Choroid plexus epithelial cell (primary cell): ENCODE data around the gene PCDH8.

Experiments
- DNase-seq: peaks from one replicate; pipeline ENCODE4 v3.0.0-alpha.2; 2010; ENCODE audit warnings: low read depth
- H3K4me3 ChIP-seq: 2 replicates; pipeline ENCODE4 v1.5.1; 2011; ENCODE audit warnings: low read depth, mild to moderate bottlenecking, control low read depth, low read length, moderate library complexity
- TF ChIP-seq, protein P1 (sequence below): conservative IDR thresholded peaks from 2 replicates; pipeline ENCODE4 v1.5.1; 2011; ENCODE audit warnings: low read depth, mild to moderate bottlenecking, control low read depth, inconsistent platforms, low read length, moderate library complexity

Gene PCDH8

DNA sequence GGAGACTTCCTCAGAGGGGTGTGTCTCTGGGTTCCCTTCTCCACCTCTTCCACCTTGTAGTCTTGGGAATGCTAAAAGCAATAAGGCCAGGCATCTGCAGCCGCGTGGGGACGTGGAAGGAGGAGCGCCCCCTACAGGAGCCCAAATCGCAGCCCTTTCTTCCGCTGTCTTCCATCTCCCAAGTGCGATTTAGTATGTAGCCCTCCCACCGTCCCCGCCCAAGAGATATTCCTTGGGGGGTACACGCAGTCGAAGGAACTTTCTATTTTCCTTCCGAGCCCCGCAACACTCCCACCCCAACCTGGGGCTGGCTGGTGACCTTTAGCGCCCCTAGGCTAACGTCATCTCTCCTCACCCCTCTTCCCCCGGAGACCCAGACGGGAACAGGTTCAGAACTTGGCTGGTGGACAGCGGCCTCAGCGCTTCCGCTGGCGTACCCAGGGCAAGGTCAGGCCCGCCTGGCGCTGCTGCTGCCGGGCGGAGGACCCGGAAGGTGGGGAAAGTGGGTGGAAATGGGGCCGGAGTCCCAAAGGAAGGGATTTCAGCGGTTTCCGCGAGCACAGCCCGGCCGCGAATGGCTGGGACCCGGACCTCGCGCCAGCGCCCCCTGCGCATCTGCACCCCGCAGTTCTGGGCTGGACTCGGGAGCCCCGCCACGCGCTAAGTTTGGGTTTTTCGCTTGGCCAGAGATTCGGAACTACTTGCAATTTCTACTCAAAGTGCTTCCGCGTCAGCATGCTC is 2.1 kb upstream of the PCDH8 start:
- peak overlapping the region; percentile 54 for H3K4me3 ChIP-seq
- TF ChIP-seq, protein P1, sequence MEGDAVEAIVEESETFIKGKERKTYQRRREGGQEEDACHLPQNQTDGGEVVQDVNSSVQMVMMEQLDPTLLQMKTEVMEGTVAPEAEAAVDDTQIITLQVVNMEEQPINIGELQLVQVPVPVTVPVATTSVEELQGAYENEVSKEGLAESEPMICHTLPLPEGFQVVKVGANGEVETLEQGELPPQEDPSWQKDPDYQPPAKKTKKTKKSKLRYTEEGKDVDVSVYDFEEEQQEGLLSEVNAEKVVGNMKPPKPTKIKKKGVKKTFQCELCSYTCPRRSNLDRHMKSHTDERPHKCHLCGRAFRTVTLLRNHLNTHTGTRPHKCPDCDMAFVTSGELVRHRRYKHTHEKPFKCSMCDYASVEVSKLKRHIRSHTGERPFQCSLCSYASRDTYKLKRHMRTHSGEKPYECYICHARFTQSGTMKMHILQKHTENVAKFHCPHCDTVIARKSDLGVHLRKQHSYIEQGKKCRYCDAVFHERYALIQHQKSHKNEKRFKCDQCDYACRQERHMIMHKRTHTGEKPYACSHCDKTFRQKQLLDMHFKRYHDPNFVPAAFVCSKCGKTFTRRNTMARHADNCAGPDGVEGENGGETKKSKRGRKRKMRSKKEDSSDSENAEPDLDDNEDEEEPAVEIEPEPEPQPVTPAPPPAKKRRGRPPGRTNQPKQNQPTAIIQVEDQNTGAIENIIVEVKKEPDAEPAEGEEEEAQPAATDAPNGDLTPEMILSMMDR: no peak
- DNase-seq: peak; percentile 27

DNA sequence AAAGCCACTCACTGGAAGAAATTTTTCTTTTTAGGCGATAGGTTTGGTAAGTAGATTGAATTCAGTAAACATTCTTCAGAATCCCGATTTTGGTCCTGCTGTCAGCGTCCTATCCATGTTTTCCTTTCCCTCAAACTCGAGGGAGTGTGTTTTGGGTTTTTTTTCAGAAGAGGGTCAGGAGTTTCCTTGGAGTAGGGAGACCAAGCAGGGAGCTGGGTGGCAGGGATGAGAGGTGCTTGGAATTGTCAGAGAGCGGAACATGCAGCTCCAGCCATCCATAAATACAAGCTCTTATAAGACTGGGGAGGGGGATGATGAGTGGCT is 1.6 kb upstream of the PCDH8 start:
- no peak overlapping the region for H3K4me3 ChIP-seq
- TF ChIP-seq, protein P1: no peak
- no peak for DNase-seq

DNA sequence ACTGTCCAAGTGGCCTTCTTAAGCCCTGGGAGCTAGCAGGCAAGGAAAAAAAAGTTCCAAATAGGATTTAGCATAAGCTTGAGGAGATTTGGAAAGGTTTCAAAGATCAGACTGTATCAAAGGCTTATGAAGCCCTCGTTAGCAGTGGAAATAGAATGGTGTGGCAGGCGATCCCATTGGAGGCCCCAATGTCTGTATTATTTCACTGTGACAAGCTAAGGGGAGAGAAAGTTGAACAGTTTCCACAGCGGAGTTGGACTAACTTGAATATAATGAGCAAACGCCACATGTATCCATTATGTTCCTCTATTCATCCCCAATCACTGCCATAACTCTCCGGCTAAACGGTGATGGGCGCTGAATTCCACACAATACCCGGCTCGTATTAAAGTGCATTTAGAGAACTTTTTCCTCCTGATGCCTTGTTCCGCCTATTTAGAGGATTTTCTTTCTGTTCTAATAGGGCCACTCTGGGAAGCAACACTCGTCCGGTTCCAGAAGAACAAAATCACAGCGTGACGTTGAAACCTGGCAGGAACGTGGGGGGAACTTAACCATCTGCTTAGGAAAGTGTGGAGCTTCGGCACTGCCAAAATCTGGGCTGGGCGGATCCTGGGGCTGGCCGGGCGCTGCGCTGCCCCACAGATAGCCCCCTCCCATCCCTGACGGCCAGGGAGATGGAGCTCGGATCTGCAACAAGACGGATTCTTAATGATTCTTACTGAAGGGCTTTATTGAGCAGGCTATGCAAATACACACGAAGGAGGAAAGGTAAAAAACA is 1.0 kb upstream of the PCDH8 start:
- DNase-seq: no peak
- TF ChIP-seq, protein P1: no peak
- H3K4me3 ChIP-seq: no peak overlapping the region

DNA sequence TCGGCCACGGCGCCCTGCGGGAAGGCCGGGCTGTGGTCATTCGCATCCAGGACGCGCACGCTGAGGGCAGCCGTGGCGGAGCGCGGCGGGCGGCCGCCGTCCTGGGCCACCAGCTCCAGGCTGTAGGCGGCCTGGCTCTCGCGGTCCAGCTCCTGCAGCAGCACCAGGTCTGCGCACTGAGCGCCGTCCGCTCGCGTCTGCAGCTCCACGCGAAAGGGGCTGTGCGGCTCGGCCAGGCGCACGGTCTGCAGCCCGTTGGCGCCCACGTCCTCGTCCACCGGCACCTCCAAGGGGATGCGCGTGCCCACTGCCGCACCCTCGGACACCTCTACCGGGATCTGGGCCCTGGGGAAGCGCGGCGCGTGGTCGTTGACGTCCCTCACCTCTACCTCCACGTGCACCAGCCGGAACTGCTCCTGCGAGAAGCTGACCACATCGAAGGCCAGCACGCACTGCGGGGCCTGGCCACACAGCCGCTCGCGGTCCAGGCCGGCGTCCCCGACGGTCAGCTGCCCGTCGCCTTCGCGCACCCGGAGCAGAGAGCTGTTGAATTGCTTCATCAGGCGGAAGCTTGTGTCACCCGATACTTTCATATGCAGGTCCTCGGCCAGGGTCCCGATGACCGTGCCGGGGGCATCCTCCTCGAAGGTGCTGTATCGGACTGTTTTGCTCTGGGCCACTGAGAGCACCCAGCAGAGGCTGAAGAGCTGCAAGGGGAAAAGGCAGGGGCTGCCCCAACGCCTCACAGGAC is 583 bp downstream of the PCDH8 start:
- H3K4me3 ChIP-seq: no peak overlapping the region
- no peak for DNase-seq
- TF ChIP-seq, protein P1: no peak

DNA sequence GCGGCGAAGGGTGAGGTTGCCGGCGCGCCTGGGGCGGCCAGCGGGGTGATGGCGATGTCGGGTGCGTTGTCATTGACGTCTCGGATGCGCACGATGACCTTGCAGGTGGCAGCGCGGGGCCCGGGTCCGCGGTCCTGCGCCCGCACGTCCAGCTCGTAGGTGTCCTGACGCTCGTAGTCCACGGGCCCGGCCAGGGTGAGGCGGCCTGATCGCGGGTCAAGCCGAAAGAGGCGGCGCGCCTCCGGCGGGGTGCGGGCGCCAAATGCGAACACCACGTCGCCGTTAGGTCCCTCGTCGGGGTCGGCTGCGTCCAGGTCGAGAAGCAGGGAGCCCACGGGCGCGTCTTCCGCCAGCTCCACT is 1.1 kb downstream of the PCDH8 start:
- no peak for DNase-seq
- TF ChIP-seq, protein P1: no peak
- H3K4me3 ChIP-seq: no peak overlapping the region

- peak; percentile 10 for DNase-seq
- H3K4me3 ChIP-seq: no peak overlapping the region
- TF ChIP-seq, protein P1: peak; percentile 26
Measured at GRCh38 chr13:52846567-52847321, 1.7 kb downstream of the PCDH8 start.
